ENCODE data around the gene RNF32.

DNA sequence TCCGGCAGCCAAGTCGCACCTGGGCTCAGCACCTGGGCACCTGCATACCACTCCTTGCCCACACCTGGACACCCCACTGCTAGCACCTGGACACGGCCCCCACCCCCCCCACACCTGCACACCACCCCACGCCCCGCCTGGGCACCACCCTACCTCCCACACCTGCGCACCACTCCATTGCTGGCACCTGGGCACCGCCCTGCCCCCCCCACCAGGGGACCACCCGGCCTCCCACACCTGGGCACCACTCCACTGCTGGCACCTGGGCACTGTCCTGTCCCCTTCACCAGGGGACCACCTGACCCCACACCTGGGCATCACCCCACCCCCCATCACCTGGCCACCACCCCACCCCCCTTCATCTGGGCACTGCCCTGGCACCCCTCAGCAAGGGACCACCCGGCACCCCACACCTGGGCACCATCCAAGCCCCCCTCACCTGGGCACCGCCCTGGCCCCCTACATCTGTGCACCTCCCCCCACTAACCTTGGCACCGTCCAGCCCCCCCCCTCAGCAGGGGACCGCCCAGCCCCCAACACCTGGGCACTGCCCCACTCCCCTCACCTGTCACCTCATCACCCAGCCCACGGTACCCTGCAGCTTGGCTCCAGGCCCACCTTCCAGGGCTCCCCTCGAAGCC, 33.8 kb upstream of the RNF32 start:
- TF ChIP-seq, protein P1, sequence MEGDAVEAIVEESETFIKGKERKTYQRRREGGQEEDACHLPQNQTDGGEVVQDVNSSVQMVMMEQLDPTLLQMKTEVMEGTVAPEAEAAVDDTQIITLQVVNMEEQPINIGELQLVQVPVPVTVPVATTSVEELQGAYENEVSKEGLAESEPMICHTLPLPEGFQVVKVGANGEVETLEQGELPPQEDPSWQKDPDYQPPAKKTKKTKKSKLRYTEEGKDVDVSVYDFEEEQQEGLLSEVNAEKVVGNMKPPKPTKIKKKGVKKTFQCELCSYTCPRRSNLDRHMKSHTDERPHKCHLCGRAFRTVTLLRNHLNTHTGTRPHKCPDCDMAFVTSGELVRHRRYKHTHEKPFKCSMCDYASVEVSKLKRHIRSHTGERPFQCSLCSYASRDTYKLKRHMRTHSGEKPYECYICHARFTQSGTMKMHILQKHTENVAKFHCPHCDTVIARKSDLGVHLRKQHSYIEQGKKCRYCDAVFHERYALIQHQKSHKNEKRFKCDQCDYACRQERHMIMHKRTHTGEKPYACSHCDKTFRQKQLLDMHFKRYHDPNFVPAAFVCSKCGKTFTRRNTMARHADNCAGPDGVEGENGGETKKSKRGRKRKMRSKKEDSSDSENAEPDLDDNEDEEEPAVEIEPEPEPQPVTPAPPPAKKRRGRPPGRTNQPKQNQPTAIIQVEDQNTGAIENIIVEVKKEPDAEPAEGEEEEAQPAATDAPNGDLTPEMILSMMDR (IDR thresholded peaks at IDR 0.05; ENCODE audit: low read depth, low read length): no peak
- TF ChIP-seq EZH2phosphoT487 (IDR thresholded peaks at IDR 0.05; ENCODE audit: low read depth): no peak
